Liver (tissue), 9 donors: ENCODE results near the gene TTYH3. TPM values are rescaled to one million over a fixed set of nuclear protein-coding genes. Genes with fewer than 3 reads are reported as not detected.

Experiments used
- DNase-seq: peaks from one replicate; pipeline ENCODE4 v3.0.0-alpha.2; 2017; ENCODE audit warnings: low spot score
- H3K27ac ChIP-seq, 2 donors: one replicate each; pipeline ENCODE4 v1.7.0; 2013; ENCODE audit warnings: inconsistent platforms in 2 of 2, low read length in 2 of 2, control low read depth in 1 of 2, low read depth in 1 of 2, mild to moderate bottlenecking in 1 of 2
- H3K27me3 ChIP-seq, 4 donors: one replicate each; pipeline versions ENCODE4 v1.6.1 to v1.7.0; 2013; ENCODE audit warnings: low read length in 3 of 4, inconsistent platforms in 1 of 4, mild to moderate bottlenecking in 1 of 4, moderate library complexity in 1 of 4; ENCODE audit not compliant: control insufficient read depth in 4 of 4, insufficient read depth in 4 of 4
- H3K36me3 ChIP-seq, 4 donors: one replicate each; pipeline versions ENCODE4 v1.6.1 to v1.7.0; 2013; ENCODE audit warnings: low read length in 3 of 4, mild to moderate bottlenecking in 3 of 4, low read depth in 1 of 4, moderate library complexity in 1 of 4; ENCODE audit not compliant: control insufficient read depth in 4 of 4, insufficient read depth in 3 of 4
- H3K4me1 ChIP-seq, 4 donors: one replicate each; pipeline versions ENCODE4 v1.6.1 to v1.7.0; 2013; ENCODE audit warnings: low read length in 3 of 4, mild to moderate bottlenecking in 3 of 4, moderate library complexity in 1 of 4; ENCODE audit not compliant: control insufficient read depth in 4 of 4, insufficient read depth in 4 of 4
- H3K4me3 ChIP-seq, 3 donors: one replicate each; pipeline versions ENCODE4 v1.6.1 to v1.7.0; 2013; ENCODE audit warnings: low read length in 3 of 3, control low read depth in 1 of 3, low read depth in 1 of 3, mild to moderate bottlenecking in 1 of 3
- H3K9ac ChIP-seq, 2 donors: one replicate each; pipeline ENCODE4 v1.7.0; 2013; ENCODE audit warnings: low read length in 2 of 2, mild to moderate bottlenecking in 2 of 2, moderate library complexity in 2 of 2, control low read depth in 1 of 2, low read depth in 1 of 2
- H3K9me3 ChIP-seq, 4 donors: one replicate each; pipeline versions ENCODE4 v1.6.1 to v1.7.0; 2013; ENCODE audit warnings: low read length in 3 of 4; ENCODE audit not compliant: control insufficient read depth in 4 of 4
- EGR1 ChIP-seq, 2 donors: IDR thresholded peaks; 2 replicates each; pipeline ENCODE4 v1.6.1; 2016 to 2018; ENCODE audit warnings: antibody characterized with exemption in 2 of 2, low read depth in 2 of 2
- FOXA1 ChIP-seq: IDR thresholded peaks from 2 replicates; pipeline ENCODE4 v1.6.1; 2016; ENCODE audit warnings: antibody characterized with exemption
- GABPA ChIP-seq, 2 donors: IDR thresholded peaks in 1 of 2; conservative IDR thresholded peaks in 1 of 2; 2 replicates each; pipeline ENCODE4 v1.6.1; 2016; ENCODE audit warnings: antibody characterized with exemption in 2 of 2, mild to moderate bottlenecking in 1 of 2, moderate library complexity in 1 of 2
- HNF4A ChIP-seq, 2 donors: conservative IDR thresholded peaks; 2 replicates each; pipeline ENCODE4 v1.6.1; 2016; ENCODE audit warnings: antibody characterized with exemption in 2 of 2, mild to moderate bottlenecking in 2 of 2
- HNF4G ChIP-seq: IDR thresholded peaks from 2 replicates; pipeline ENCODE4 v1.6.1; 2016; ENCODE audit warnings: antibody characterized with exemption
- NR2F2 ChIP-seq: IDR thresholded peaks from 2 replicates; pipeline ENCODE4 v1.6.1; 2016; ENCODE audit warnings: antibody characterized with exemption
- RAD21 ChIP-seq, 2 donors: IDR thresholded peaks; 2 replicates each; pipeline ENCODE4 v1.6.1; 2016; ENCODE audit warnings: antibody characterized with exemption in 2 of 2, mild to moderate bottlenecking in 2 of 2
- RXRA ChIP-seq, 2 donors: IDR thresholded peaks; 2 replicates each; pipeline ENCODE4 v1.6.1; 2017 to 2018; ENCODE audit warnings: antibody characterized with exemption in 2 of 2, mild to moderate bottlenecking in 1 of 2
- SP1 ChIP-seq: IDR thresholded peaks from 2 replicates; pipeline ENCODE4 v1.6.1; 2018; ENCODE audit warnings: antibody characterized with exemption, mild to moderate bottlenecking
- TAF1 ChIP-seq: conservative IDR thresholded peaks from 2 replicates; pipeline ENCODE4 v1.6.1; 2016; ENCODE audit warnings: antibody characterized with exemption, mild to moderate bottlenecking
- YY1 ChIP-seq: IDR thresholded peaks from 2 replicates; pipeline ENCODE4 v1.6.1; 2016; ENCODE audit warnings: antibody characterized with exemption, mild to moderate bottlenecking
- WGBS: extraction: QIAGEN DNeasy Blood & Tissue Kit; methylation state at CpG from one replicate; pipeline ENCODE4 v1.1.7; 2013; 5-methylcytosine and 5-hydroxymethylcytosine counted together
- polyA plus RNA-seq, 2 donors: library from polyadenylated mRNA; stranded (reverse) in 1 of 2; unstranded in 1 of 2; fragments of 200-250 nt in 1 of 2; fragments of >200 nt in 1 of 2; fragmentation: Nextera tagmentation in 1 of 2; extraction: Ambion mirVana in 1 of 2; gene quantifications; one replicate each; pipeline versions ENCODE4 v1.2.1 to v1.2.3, GENCODE V29; 2013 to 2015
- total RNA-seq, 2 donors: library from RNA; depleted of rRNA; stranded (reverse); fragments of >200 nt; gene quantifications; one replicate each; pipeline ENCODE4 v1.2.3, GENCODE V29; 2014
- TF ChIP-seq, protein P1 (sequence below): IDR thresholded peaks from 2 replicates; pipeline ENCODE4 v1.6.1; 2016; ENCODE audit warnings: antibody characterized with exemption
- TF ChIP-seq, protein P2 (sequence below): IDR thresholded peaks from 2 replicates; pipeline ENCODE4 v1.6.1; 2016; ENCODE audit warnings: antibody characterized with exemption
- TF ChIP-seq, protein P3 (sequence below): fragments of 150-350 bp; IDR thresholded peaks from 2 replicates; pipeline ENCODE4 v1.5.1; 2017; ENCODE audit warnings: improper control_type of control experiment, low read depth, low read length; ENCODE audit not compliant: missing input control
- TF ChIP-seq, protein P4 (sequence below): IDR thresholded peaks from 2 replicates; pipeline ENCODE4 v1.6.1; 2016; ENCODE audit warnings: antibody characterized with exemption
- TF ChIP-seq, protein P5 (sequence below): IDR thresholded peaks from 2 replicates; pipeline ENCODE4 v1.6.1; 2016; ENCODE audit warnings: antibody characterized with exemption, mild to moderate bottlenecking
- donor health status: healthy.
- donor health status: healthy.
- donor health status: healthy.
- donor health status: healthy.
- donor health status: healthy.

The TTYH3 gene
- total and polyA plus RNA-seq, 4 donors = 8.2 to 19.6 (median 17.4) TPM

DNA sequence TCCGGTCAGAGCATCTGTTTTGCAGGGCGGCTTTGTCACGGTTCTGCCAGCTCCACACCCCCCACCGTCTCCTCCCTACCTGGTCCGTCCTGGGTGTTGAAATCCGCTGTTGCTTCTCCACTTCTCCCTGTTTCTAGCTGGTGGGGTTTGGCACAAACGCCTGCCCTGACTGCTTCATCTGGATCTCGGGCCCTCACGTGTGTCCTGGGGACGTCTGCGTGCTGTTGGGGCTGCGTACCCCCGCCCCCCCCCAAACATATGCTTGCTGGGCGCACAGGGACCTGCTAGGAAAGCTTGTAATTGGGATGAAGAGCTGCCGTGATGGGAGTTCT lies 67.5 kb downstream of the TTYH3 start:
- Histone ChIP-seq H3K4me3 (no peak overlapping the region), H3K27me3 (no peaks in the 10 kb centered on the region), H3K9ac (no peak overlapping the region), H3K36me3 (no peaks in the 10 kb centered on the region), H3K27ac (no peak overlapping the region), H3K9me3 (no peaks in the 10 kb centered on the region), H3K4me1 (peaks cover 0 to 12% (median 2%) of the 10 kb centered on the region in 4 donors)
- TF ChIP-seq RXRA (IDR thresholded peaks at IDR 0.05) (no peak), HNF4A (conservative IDR thresholded peaks at IDR 0.05) (no peak), RAD21 (IDR thresholded peaks at IDR 0.05) (no peak), EGR1 (IDR thresholded peaks at IDR 0.05; ENCODE audit: low read depth in 2 of 2) (no peak), YY1 (no peak), SP1 (no peak), TAF1 (no peak), HNF4G (no peak), NR2F2 (no peak)
- TF ChIP-seq, protein P1, sequence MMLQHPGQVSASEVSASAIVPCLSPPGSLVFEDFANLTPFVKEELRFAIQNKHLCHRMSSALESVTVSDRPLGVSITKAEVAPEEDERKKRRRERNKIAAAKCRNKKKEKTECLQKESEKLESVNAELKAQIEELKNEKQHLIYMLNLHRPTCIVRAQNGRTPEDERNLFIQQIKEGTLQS = no peak
- TF ChIP-seq, protein P2, sequence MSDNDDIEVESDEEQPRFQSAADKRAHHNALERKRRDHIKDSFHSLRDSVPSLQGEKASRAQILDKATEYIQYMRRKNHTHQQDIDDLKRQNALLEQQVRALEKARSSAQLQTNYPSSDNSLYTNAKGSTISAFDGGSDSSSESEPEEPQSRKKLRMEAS = no peak
- TF ChIP-seq, protein P3, sequence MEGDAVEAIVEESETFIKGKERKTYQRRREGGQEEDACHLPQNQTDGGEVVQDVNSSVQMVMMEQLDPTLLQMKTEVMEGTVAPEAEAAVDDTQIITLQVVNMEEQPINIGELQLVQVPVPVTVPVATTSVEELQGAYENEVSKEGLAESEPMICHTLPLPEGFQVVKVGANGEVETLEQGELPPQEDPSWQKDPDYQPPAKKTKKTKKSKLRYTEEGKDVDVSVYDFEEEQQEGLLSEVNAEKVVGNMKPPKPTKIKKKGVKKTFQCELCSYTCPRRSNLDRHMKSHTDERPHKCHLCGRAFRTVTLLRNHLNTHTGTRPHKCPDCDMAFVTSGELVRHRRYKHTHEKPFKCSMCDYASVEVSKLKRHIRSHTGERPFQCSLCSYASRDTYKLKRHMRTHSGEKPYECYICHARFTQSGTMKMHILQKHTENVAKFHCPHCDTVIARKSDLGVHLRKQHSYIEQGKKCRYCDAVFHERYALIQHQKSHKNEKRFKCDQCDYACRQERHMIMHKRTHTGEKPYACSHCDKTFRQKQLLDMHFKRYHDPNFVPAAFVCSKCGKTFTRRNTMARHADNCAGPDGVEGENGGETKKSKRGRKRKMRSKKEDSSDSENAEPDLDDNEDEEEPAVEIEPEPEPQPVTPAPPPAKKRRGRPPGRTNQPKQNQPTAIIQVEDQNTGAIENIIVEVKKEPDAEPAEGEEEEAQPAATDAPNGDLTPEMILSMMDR = no peak
- DNase-seq = no peak
- WGBS = 70% methylated on average over 15 of the region's 15 CpGs

DNA sequence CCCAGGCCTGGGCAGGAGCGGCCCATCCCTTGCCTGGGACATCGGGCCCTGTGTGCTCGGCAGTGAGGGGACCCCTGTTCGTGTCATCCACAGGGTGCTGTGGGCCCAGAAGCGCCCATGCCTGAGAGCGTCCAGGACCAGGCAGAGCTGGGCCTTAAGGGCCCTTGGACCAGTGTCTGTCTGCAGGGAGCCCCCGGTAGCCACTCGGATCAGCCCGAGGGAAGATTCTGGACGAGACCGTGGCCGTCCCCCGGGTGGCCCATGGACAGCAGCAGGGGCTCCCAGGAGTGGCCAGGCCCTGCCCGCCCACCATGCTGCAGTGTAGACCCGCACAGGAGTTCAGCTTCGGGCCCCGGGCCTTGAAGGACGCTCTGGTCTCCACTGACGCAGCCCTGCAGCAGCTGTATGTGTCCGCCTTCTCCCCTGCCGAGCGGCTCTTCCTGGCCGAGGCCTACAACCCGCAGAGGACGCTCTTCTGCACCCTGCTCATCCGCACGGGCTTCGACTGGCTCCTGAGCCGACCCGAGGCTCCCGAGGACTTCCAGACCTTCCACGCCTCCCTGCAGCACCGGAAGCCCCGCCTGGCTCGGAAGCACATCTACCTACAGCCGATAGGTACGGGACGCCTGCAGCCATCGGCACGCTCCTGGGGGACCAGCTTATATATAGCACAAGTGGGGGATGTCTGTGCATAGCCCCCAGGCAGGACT lies 68.5 kb downstream of the TTYH3 start:
- no peak for DNase-seq
- Histone ChIP-seq H3K36me3 (no peaks in the 10 kb centered on the region), H3K9me3 (no peaks in the 10 kb centered on the region), H3K27ac (no peak overlapping the region), H3K27me3 (no peaks in the 10 kb centered on the region), H3K9ac (no peak overlapping the region), H3K4me3 (no peak overlapping the region), H3K4me1 (peaks cover 0 to 12% (median 2%) of the 10 kb centered on the region in 4 donors)
- TF ChIP-seq SP1 = no peak
- TF ChIP-seq, protein P1 = no peak
- no peak for TF ChIP-seq GABPA (IDR thresholded peaks at IDR 0.05 in 1 of 2, conservative IDR thresholded peaks at IDR 0.05 in 1 of 2)
- TF ChIP-seq, protein P2 = no peak
- TF ChIP-seq, protein P4, sequence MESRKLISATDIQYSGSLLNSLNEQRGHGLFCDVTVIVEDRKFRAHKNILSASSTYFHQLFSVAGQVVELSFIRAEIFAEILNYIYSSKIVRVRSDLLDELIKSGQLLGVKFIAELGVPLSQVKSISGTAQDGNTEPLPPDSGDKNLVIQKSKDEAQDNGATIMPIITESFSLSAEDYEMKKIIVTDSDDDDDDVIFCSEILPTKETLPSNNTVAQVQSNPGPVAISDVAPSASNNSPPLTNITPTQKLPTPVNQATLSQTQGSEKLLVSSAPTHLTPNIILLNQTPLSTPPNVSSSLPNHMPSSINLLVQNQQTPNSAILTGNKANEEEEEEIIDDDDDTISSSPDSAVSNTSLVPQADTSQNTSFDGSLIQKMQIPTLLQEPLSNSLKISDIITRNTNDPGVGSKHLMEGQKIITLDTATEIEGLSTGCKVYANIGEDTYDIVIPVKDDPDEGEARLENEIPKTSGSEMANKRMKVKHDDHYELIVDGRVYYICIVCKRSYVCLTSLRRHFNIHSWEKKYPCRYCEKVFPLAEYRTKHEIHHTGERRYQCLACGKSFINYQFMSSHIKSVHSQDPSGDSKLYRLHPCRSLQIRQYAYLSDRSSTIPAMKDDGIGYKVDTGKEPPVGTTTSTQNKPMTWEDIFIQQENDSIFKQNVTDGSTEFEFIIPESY = no peak
- TF ChIP-seq, protein P3 = no peak
- TF ChIP-seq, protein P5, sequence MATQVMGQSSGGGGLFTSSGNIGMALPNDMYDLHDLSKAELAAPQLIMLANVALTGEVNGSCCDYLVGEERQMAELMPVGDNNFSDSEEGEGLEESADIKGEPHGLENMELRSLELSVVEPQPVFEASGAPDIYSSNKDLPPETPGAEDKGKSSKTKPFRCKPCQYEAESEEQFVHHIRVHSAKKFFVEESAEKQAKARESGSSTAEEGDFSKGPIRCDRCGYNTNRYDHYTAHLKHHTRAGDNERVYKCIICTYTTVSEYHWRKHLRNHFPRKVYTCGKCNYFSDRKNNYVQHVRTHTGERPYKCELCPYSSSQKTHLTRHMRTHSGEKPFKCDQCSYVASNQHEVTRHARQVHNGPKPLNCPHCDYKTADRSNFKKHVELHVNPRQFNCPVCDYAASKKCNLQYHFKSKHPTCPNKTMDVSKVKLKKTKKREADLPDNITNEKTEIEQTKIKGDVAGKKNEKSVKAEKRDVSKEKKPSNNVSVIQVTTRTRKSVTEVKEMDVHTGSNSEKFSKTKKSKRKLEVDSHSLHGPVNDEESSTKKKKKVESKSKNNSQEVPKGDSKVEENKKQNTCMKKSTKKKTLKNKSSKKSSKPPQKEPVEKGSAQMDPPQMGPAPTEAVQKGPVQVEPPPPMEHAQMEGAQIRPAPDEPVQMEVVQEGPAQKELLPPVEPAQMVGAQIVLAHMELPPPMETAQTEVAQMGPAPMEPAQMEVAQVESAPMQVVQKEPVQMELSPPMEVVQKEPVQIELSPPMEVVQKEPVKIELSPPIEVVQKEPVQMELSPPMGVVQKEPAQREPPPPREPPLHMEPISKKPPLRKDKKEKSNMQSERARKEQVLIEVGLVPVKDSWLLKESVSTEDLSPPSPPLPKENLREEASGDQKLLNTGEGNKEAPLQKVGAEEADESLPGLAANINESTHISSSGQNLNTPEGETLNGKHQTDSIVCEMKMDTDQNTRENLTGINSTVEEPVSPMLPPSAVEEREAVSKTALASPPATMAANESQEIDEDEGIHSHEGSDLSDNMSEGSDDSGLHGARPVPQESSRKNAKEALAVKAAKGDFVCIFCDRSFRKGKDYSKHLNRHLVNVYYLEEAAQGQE = no peak
- TF ChIP-seq RXRA (IDR thresholded peaks at IDR 0.05) = no peak
- TF ChIP-seq RAD21 (IDR thresholded peaks at IDR 0.05) = no peak
- TF ChIP-seq TAF1 = no peak
- no peak for TF ChIP-seq EGR1 (IDR thresholded peaks at IDR 0.05; ENCODE audit: low read depth in 2 of 2)
- no peak for TF ChIP-seq FOXA1
- no peak for TF ChIP-seq NR2F2
- WGBS = 93% methylated on average over 40 of the region's 40 CpGs
